ENCODE measurements around the gene SCG3.

DNA sequence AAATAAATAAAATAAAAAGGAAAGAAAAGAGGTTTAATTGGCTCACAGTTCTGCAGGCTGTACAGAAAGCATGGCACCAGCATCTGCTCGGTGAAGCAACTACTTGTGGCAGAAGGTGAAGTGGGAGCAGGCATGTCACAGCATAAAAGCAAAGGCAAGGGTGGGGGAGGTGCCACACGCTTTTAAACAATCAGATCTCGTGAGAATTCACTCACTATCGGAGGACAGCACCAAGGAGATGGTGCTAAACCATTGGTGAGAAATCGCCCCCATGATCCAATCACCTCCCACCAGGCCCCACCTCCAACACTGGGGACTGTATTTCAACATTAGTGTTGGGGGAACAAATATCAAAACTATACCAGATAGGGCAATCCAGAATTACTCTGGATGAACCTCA, 15.3 kb downstream of the SCG3 start:
- TF ChIP-seq, protein P1, sequence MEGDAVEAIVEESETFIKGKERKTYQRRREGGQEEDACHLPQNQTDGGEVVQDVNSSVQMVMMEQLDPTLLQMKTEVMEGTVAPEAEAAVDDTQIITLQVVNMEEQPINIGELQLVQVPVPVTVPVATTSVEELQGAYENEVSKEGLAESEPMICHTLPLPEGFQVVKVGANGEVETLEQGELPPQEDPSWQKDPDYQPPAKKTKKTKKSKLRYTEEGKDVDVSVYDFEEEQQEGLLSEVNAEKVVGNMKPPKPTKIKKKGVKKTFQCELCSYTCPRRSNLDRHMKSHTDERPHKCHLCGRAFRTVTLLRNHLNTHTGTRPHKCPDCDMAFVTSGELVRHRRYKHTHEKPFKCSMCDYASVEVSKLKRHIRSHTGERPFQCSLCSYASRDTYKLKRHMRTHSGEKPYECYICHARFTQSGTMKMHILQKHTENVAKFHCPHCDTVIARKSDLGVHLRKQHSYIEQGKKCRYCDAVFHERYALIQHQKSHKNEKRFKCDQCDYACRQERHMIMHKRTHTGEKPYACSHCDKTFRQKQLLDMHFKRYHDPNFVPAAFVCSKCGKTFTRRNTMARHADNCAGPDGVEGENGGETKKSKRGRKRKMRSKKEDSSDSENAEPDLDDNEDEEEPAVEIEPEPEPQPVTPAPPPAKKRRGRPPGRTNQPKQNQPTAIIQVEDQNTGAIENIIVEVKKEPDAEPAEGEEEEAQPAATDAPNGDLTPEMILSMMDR (IDR thresholded peaks at IDR 0.05): no peak
- TF ChIP-seq POLR2A (IDR thresholded peaks at IDR 0.05) (no peak), POLR2AphosphoS5 (IDR thresholded peaks at IDR 0.05) (no peak)
